DND-41 (cell line): Measurements from ENCODE around the gene NEUROD2.
A peak's percentile ranks its signal among the peaks of the same experiment; 100 is the strongest.

Source experiments
- ATAC-seq: fragments of 200-7000 bp; cut with Tn5 transposase; 3 replicates; pipeline ENCODE4 v1.9.1; 2021; ENCODE audit warnings: low read depth; ENCODE audit not compliant: insufficient read depth
- DNase-seq: peaks from one replicate; pipeline ENCODE4 v3.0.0-alpha.2; 2020
- H2AFZ ChIP-seq: 2 replicates; pipeline ENCODE4 v1.6.0; 2012; ENCODE audit warnings: low read depth, low read length
- H3K27ac ChIP-seq: 2 replicates; pipeline ENCODE4 v1.5.1; 2012; ENCODE audit warnings: low read length, inconsistent platforms
- H3K27me3 ChIP-seq: fragments of 200-600 bp; sonication (generic); 2 replicates; pipeline ENCODE4 v1.6.0; 2012; ENCODE audit warnings: low read length, mild to moderate bottlenecking, inconsistent platforms; ENCODE audit not compliant: insufficient read depth, poor library complexity
- H3K36me3 ChIP-seq: 2 replicates; pipeline ENCODE4 v1.5.1; 2012; ENCODE audit warnings: low read length, inconsistent platforms; ENCODE audit not compliant: insufficient read depth
- H3K4me1 ChIP-seq: 2 replicates; pipeline ENCODE4 v1.5.1; 2012; ENCODE audit warnings: mild to moderate bottlenecking, low read length; ENCODE audit not compliant: insufficient read depth
- H3K4me2 ChIP-seq: 2 replicates; pipeline ENCODE4 v1.6.0; 2012; ENCODE audit warnings: mild to moderate bottlenecking, moderate library complexity, low read length, inconsistent platforms; ENCODE audit not compliant: insufficient read depth
- H3K4me3 ChIP-seq, 2 experiments: fragments of 200-600 bp in 1 of 2; shearing (Covaris generic) in 1 of 2; 2 replicates each; pipeline ENCODE4 v1.5.1; 2012 to 2016; ENCODE audit warnings: inconsistent platforms in 2 of 2, low read length in 2 of 2, mild to moderate bottlenecking in 2 of 2, low read depth in 1 of 2, moderate library complexity in 1 of 2
- H3K79me2 ChIP-seq: 2 replicates; pipeline ENCODE4 v1.6.0; 2012; ENCODE audit warnings: low read length, inconsistent platforms; ENCODE audit not compliant: insufficient read depth
- H3K9ac ChIP-seq: 2 replicates; pipeline ENCODE4 v1.6.0; 2012; ENCODE audit warnings: low read depth, mild to moderate bottlenecking, inconsistent platforms, low read length, moderate library complexity
- H3K9me3 ChIP-seq: 2 replicates; pipeline ENCODE4 v1.5.1; 2012; ENCODE audit warnings: low read length, moderate library complexity, mild to moderate bottlenecking, inconsistent platforms; ENCODE audit not compliant: insufficient read depth, severe bottlenecking
- H4K20me1 ChIP-seq: 2 replicates; pipeline ENCODE4 v1.6.0; 2012; ENCODE audit warnings: low read length; ENCODE audit not compliant: insufficient read depth
- EZH2 ChIP-seq: IDR thresholded peaks from 3 replicates; pipeline ENCODE4 v1.6.1; 2012; ENCODE audit warnings: borderline replicate concordance, low read depth, mild to moderate bottlenecking, moderate library complexity, low read length, inconsistent platforms; ENCODE audit not compliant: severe bottlenecking
- TF ChIP-seq, protein P1 (sequence below): IDR thresholded peaks from 2 replicates; pipeline ENCODE4 v1.5.1; 2012; ENCODE audit warnings: borderline replicate concordance, low read length, moderate library complexity, mild to moderate bottlenecking; ENCODE audit not compliant: poor library complexity, severe bottlenecking; ENCODE audit errors: extremely low read depth

The NEUROD2 gene

GRCh38 chr17:39618246-39618913 lies 10.7 kb upstream of the NEUROD2 start:
- Histone ChIP-seq H3K9me3 (no peaks in the 10 kb centered on the region), H3K4me1 (peaks cover 27% of the 10 kb centered on the region), H3K9ac (peak overlapping the region; percentile 50), H3K27ac (no peak overlapping the region), H3K27me3 (peaks cover 48% of the 10 kb centered on the region), H3K79me2 (no peaks in the 10 kb centered on the region), H2AFZ (peak overlapping the region; percentile 74), H3K4me2 (peak overlapping the region; percentile 94), H3K4me3 (peak overlapping the region; percentile 19 to 56; a peak in 3 of 4 replicates), H4K20me1 (peaks cover 13% of the 10 kb centered on the region; the same call in 1 of the 2 replicates), H3K36me3 (no peaks in the 10 kb centered on the region)
- DNase-seq (no peak), ATAC-seq (no peak)
- TF ChIP-seq, protein P1, sequence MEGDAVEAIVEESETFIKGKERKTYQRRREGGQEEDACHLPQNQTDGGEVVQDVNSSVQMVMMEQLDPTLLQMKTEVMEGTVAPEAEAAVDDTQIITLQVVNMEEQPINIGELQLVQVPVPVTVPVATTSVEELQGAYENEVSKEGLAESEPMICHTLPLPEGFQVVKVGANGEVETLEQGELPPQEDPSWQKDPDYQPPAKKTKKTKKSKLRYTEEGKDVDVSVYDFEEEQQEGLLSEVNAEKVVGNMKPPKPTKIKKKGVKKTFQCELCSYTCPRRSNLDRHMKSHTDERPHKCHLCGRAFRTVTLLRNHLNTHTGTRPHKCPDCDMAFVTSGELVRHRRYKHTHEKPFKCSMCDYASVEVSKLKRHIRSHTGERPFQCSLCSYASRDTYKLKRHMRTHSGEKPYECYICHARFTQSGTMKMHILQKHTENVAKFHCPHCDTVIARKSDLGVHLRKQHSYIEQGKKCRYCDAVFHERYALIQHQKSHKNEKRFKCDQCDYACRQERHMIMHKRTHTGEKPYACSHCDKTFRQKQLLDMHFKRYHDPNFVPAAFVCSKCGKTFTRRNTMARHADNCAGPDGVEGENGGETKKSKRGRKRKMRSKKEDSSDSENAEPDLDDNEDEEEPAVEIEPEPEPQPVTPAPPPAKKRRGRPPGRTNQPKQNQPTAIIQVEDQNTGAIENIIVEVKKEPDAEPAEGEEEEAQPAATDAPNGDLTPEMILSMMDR, result no peak
- no peak for TF ChIP-seq EZH2

GRCh38 chr17:39617446-39618245 lies 9.9 kb upstream of the NEUROD2 start:
- TF ChIP-seq, protein P1, result no peak
- no peak for TF ChIP-seq EZH2
- Histone ChIP-seq H3K27ac (no peak overlapping the region), H3K4me3 (peak overlapping the region in 1 of 2 experiments; percentile 56; a peak in 3 of 4 replicates), H3K4me1 (peaks cover 23% of the 10 kb centered on the region), H3K4me2 (peak overlapping the region; percentile 94), H4K20me1 (peaks cover 11% of the 10 kb centered on the region; the same call in 1 of the 2 replicates), H3K36me3 (no peaks in the 10 kb centered on the region), H3K9me3 (no peaks in the 10 kb centered on the region), H2AFZ (peak overlapping the region; percentile 74), H3K9ac (peak overlapping the region; percentile 50; the same call in 1 of the 2 replicates), H3K79me2 (no peaks in the 10 kb centered on the region), H3K27me3 (peaks cover 48% of the 10 kb centered on the region)
- peak; percentile 74 for DNase-seq
- ATAC-seq, result peak; percentile 76

GRCh38 chr17:39617100-39617445 lies 9.4 kb upstream of the NEUROD2 start:
- Histone ChIP-seq H3K79me2 (no peaks in the 10 kb centered on the region), H3K4me1 (peaks cover 19% of the 10 kb centered on the region), H3K9me3 (no peaks in the 10 kb centered on the region), H3K27me3 (peaks cover 48% of the 10 kb centered on the region), H3K4me3 (peak overlapping the region in 1 of 2 experiments; percentile 56; a peak in 2 of 4 replicates), H2AFZ (no peak overlapping the region), H3K27ac (no peak overlapping the region), H3K4me2 (peak overlapping the region; percentile 94), H3K9ac (peak overlapping the region; percentile 50; the same call in 1 of the 2 replicates), H3K36me3 (no peaks in the 10 kb centered on the region), H4K20me1 (peaks cover 11% of the 10 kb centered on the region; the same call in 1 of the 2 replicates)
- ATAC-seq (no peak), DNase-seq (no peak)
- TF ChIP-seq EZH2, result no peak
- TF ChIP-seq, protein P1, result no peak
